Left cardiac atrium (tissue), 4 donors: ENCODE data around the gene ZNF229. TPM values are rescaled to one million over a fixed set of nuclear protein-coding genes. Genes with fewer than 3 reads are reported as not detected.
"Not testable (repeated sequence)": the region's sequence is repeated elsewhere in the genome, so short reads cannot be mapped to it uniquely, and the experiment has no call there.

Source experiments
- ATAC-seq, 2 donors: fragments of 200-7000 bp; cut with Tn5 transposase; one replicate each; pipeline ENCODE4 v1.9.1; 2020; ENCODE audit warnings: mild to moderate bottlenecking in 2 of 2, moderate library complexity in 2 of 2
- DNase-seq: peaks from one replicate; pipeline ENCODE4 v3.0.0-alpha.2; 2020
- intact Hi-C, 2 donors: fragments of 100-400 bp; cut with DNase I; formaldehyde crosslinking; loops; one replicate each; pipeline versions ENCODE4 v1.14.1 to v1.15.1; 2022 to 2023
- long read RNA-seq: library from polyadenylated mRNA; unstranded; transcript quantifications from one replicate; pipeline ENCODE4 v2.0.0, GENCODE V29; 2021
- total RNA-seq, 2 donors: library from RNA; stranded (reverse); fragmentation: NEBNext Ultra II Directional; extraction: Animal tissue kit (Norgen Biotek cat#: 25700); gene quantifications; one replicate each; pipeline ENCODE4 v1.2.1, GENCODE V29; 2021
- donor health status: DM: no; HTN: yes; CAD: no.
- donor health status: DM: no; HTN: yes; CAD: no; lungs with severe emphysema.
- donor health status: DM: yes; HTN: yes; CAD: no.
- donor health status: Dilated cardiomyopathy.

The ZNF229 gene
- total RNA-seq = 1 to 10 TPM; 5.2 to 5.6 TPM
- long read RNA-seq, partial matches to known transcripts = 0 of 1 reads
- long read RNA-seq, other reads (novel, unspliced or antisense) = 1 of 1 reads

- intact Hi-C loops = no loop called here
- peak; percentile 94 for DNase-seq
- ATAC-seq = peak; percentile 99 to 100
Observed at GRCh38 chr19:44447916-44448674, at the start of gene ZNF229. ZNF229 (minus strand) TSS chr19:44448472; CDS start chr19:44442847, 5,625 bp downstream.

DNA sequence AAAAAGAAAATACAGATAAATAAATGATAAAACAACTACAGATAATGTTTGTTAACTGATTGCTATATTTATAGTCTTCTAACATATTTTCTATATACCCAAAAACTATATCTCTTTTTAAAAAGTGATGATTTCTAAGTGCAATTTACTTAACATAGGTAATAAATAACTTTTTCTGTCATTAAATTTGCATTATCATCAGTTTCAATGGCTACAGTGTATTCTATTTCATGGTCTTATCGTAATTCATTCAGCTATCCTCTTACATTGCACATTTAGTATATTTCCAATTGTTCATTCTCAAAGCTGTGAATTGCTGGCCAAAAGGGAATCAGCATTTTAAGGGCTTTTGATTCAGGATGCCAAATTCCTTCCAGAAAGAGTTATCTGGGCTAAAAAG, 48.4 kb upstream of the ZNF229 start:
- intact Hi-C loops = no loop called here
- DNase-seq (no peak), ATAC-seq (no peak)

GRCh38 chr19:44476559-44477408, 28.5 kb upstream of the ZNF229 start:
- ATAC-seq (no peak), DNase-seq (no peak)
- intact Hi-C loops = no loop called here

GRCh38 chr19:44468730-44469129, 20.5 kb upstream of the ZNF229 start:
- DNase-seq, ATAC-seq, intact Hi-C loops: not testable (repeated sequence)

DNA sequence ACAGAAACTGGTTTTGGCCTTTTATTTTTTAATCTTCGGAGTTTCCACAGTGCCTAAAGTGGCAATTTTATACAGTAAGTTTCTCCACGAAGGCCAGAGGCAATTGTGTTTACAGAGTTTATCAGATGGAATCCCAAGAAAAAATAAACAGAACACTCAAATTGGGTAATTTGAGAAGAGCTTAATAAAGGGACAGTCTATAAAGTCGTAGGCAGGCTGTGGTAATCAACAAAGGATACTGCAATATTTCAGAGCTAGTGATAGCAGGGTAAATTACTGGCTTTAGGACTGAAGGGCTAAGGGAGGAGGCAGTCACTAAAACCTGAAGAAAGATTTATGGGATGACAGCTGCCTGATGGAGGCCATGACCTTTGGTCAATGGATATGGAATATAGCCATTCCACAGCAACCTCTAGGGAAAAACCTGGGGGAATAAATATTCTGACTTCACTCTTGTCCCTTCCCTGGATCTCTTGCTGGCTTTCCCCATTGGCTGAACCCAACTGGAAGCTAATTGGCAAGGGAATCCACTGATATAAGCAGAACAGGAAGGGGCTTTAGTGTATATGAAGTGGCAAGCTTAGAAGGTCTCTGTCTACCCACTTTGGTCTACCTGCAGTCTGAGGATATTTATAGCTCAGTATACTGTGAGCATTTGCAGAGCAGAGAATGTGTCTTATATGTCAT, 14.5 kb upstream of the ZNF229 start:
- intact Hi-C loops, ATAC-seq, DNase-seq: not testable (repeated sequence)

GRCh38 chr19:44456016-44456415, 7.7 kb upstream of the ZNF229 start:
- intact Hi-C loops, DNase-seq, ATAC-seq: not testable (repeated sequence)

DNA sequence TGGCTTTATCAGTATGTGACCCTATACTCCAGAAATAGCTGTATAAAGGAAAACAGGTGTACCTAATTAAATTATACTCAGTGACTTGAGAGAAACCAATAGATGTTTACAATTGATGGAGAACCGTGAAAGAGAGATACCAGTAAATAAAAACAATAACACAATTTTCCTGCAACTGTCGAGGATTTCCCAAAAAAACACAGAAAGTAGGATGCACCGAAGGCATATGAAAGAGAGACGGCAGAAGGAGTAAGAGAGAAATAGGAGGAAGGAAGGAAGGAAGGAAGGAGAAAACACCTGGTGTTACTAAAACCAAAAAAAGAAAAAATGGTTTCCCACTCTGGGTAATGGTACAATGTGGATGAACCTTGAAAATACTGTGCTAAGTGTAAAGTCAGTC, 6.8 kb upstream of the ZNF229 start:
- intact Hi-C loops = no loop called here
- no peak for DNase-seq
- no peak for ATAC-seq

- ATAC-seq = no peak
- DNase-seq = no peak
- intact Hi-C loops = no loop called here
Observed at GRCh38 chr19:44452367-44452766, 4.1 kb upstream of the ZNF229 start.

- intact Hi-C loops = no loop called here
- DNase-seq (no peak), ATAC-seq (no peak)
Observed at GRCh38 chr19:44451687-44452086, 3.4 kb upstream of the ZNF229 start.

DNA sequence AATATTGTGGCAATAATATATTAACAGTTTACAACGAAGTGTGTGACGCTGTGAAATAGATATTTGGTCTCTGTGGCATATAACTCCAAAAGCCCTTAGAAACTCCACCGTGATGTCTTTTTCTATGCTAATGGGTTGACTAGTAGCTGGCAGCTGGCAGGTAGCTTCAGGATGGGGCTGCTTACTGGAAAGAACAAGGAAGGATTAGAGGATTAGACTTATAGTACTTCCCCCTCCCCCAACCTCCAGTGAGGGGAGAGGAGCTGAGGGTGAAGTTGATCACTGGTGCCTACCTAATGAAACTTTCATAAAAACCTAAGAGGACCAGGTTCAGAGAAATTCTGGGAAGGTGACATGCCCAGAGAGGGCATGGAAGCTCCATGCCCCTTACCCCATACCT, 9.8 kb downstream of the ZNF229 start:
- DNase-seq = no peak
- intact Hi-C loops = no loop called here
- no peak for ATAC-seq

DNA sequence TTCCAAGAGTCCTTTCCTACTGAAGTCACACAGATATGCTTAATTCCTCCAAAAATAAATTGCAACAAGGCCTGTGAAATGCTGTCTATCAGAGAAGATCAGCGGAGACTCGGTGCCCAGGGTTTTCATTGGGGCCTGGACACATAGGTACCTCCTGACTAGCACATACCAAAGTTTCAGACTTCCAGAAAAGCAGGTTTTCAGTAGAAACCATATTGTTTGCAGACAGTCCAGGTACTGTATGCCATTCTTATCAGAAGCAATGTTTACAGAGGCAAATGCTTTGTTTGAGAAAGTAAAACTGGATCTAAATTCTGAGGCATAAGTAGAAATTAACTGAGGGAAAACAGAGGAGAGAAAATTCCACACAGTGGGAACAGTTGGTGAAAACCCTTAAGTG, 12.8 kb downstream of the ZNF229 start:
- no peak for ATAC-seq
- intact Hi-C loops = no loop called here
- no peak for DNase-seq

DNA sequence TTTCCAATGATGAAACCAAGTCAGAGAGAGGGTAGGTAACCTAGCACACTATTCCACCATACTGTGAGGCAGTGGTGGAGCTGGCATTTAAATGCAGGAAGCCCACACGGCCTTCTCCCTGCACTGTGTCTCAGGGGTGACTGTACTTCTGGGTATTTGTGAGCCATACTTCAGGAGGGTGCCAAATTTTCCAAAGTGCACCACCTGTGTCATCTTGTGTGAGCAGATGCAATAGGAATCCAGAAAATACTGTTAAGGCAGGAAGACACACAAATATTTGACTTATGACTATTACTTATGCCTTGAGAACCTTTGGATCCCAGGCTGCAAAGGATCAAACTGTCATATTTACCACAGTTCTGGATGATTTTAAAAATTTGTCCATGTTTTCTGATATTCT, 17.3 kb downstream of the ZNF229 start:
- intact Hi-C loops = no loop called here
- no peak for DNase-seq
- no peak for ATAC-seq

GRCh38 chr19:44415553-44415952, 32.7 kb downstream of the ZNF229 start:
- intact Hi-C loops, DNase-seq: not testable (repeated sequence)

DNA sequence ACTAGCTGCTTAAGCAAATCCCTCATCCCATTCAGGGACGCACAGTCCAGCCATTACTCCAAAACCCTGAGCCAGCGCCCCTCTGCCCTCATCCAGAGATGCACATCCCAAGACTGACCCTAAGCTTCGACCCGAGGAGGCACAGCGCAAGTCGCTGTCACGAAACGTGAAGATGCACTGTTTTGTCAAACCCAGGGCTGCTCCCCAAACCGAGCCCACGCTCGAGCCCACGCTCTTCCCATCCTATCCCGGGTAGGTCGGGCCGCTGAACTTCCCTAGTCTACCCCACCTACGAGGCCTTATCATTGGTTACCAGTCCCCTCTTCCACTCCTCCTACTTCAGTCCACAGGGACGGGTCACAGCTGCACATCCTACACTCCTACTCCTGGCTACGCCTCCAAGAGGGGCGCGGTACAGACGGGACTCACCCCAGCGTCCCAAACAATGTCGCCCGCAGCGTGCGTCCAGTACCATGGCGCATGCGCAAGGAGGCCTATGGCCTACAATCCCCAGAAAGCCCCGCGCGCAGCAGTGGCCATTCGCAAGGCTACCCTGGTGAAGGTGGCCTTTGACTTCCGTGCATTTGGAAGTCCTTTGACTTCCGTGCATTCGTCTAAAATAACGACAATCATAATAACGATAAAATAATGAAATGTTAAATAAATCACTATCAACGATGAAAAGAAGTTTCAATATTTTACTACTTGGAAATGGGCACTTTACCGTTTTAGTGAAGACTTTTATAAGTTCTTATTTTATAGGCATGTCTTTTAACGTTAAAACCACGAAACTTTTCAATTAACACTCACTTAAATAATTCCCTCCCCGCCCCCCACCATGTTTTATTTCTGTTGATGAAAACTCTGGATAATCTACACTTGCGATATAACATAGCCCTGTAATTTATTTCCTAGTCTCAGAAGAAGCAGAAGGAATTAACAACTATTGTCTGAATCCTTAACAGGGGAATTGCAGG, 46.8 kb downstream of the ZNF229 start, which contains the start of gene ZNF285:
Gene ZNF285 (minus strand): TSS at position 470 of the 977 bp plus-strand sequence. CDS start 4,395 bp downstream, outside the sequence.
- ATAC-seq = peak; percentile 100
- intact Hi-C loops = no loop called here
- peak; percentile 98 for DNase-seq

More at GRCh38 chr19:44415553-44415952, 32.7 kb downstream of the ZNF229 start:
- not testable (repeated sequence) for ATAC-seq

DNA sequence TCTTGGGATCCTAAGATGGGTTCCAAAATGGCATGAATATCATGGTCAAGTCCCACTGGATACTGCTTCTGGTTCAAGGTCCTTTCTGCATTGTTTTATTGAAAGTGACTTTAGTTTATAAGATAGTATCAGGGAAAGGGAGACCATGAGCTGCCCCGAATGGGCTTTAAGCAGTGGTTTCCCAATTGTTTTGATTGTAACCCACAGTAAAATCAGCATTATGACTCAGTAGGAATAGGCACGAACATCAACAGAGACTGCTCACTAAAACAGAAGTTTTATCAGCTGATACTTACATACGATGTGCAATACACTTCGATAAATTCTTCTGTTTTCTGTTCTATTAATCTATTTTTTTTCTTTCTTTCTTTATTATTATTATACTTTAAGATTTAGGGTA, 59.0 kb downstream of the ZNF229 start:
- DNase-seq, ATAC-seq, intact Hi-C loops: not testable (repeated sequence)
